GM19043 (cell line): ENCODE data around the gene ZNF429.
"Not testable (repeated sequence)": the region's sequence is repeated elsewhere in the genome, so short reads cannot be mapped to it uniquely, and the experiment has no call there.

Experiments used
- ATAC-seq: cut with Tn5 transposase; IDR thresholded peaks from one replicate; pipeline ENCODE4 v1.9.1; 2021; ENCODE audit warnings: low read depth; ENCODE audit not compliant: unreplicated experiment

Gene ZNF429

GRCh38 chr19:21512609-21513008, 7.2 kb downstream of the ZNF429 start:
- not testable (repeated sequence) for ATAC-seq

- ATAC-seq, result no peak
Observed at GRCh38 chr19:21513651-21514050, 8.2 kb downstream of the ZNF429 start.

- no peak for ATAC-seq
Observed at GRCh38 chr19:21519488-21519887, 14.1 kb downstream of the ZNF429 start.

GRCh38 chr19:21532904-21533303, 27.5 kb downstream of the ZNF429 start:
- no peak for ATAC-seq

- ATAC-seq, result not testable (repeated sequence)
Observed at GRCh38 chr19:21536741-21537290, 31.4 kb downstream of the ZNF429 start.

GRCh38 chr19:21559444-21559843, 54.0 kb downstream of the ZNF429 start:
- no peak for ATAC-seq

- ATAC-seq, result no peak
Observed at GRCh38 chr19:21564406-21564805, 59.0 kb downstream of the ZNF429 start.

GRCh38 chr19:21566073-21566472, 60.7 kb downstream of the ZNF429 start:
- ATAC-seq, result no peak

GRCh38 chr19:21567806-21568205, 62.4 kb downstream of the ZNF429 start:
- not testable (repeated sequence) for ATAC-seq

GRCh38 chr19:21568816-21569493, 63.6 kb downstream of the ZNF429 start:
- ATAC-seq, result no peak

GRCh38 chr19:21569494-21569865, 64.1 kb downstream of the ZNF429 start:
- no peak for ATAC-seq

- ATAC-seq, result no peak
Observed at GRCh38 chr19:21571316-21571715, 65.9 kb downstream of the ZNF429 start.

GRCh38 chr19:21574607-21575006, 69.2 kb downstream of the ZNF429 start:
- ATAC-seq, result no peak

- no peak for ATAC-seq
Observed at GRCh38 chr19:21576481-21576880, 71.1 kb downstream of the ZNF429 start.

- no peak for ATAC-seq
Observed at GRCh38 chr19:21580101-21580500, 74.7 kb downstream of the ZNF429 start.

- ATAC-seq, result no peak
Observed at GRCh38 chr19:21580818-21581217, 75.4 kb downstream of the ZNF429 start.

GRCh38 chr19:21581646-21582240, 76.3 kb downstream of the ZNF429 start:
- no peak for ATAC-seq

- ATAC-seq, result no peak
Observed at GRCh38 chr19:21584537-21584936, 79.1 kb downstream of the ZNF429 start.

GRCh38 chr19:21585281-21585890, 80.0 kb downstream of the ZNF429 start:
- no peak for ATAC-seq

- ATAC-seq, result no peak
Observed at GRCh38 chr19:21586311-21587116, 81.1 kb downstream of the ZNF429 start.

GRCh38 chr19:21587117-21587461, 81.7 kb downstream of the ZNF429 start:
- no peak for ATAC-seq
